ENCODE data around the gene SLC34A1. TPM values are rescaled to one million over a fixed set of nuclear protein-coding genes. Genes with fewer than 3 reads are reported as not detected.

The SLC34A1 gene
- total RNA-seq, 1 donor from 2014 or later, result not detected

GRCh38 chr5:177399997-177400868 is 16.0 kb downstream of the SLC34A1 start, which contains the start of gene PFN3:
Gene PFN3 (minus strand): TSS chr5:177400661. CDS start chr5:177400576, 85 bp downstream.
- peak; percentile 79 for TF ChIP-seq EZH2 (IDR thresholded peaks at IDR 0.05; ENCODE audit: insufficient read depth, low read length)
- no peak for TF ChIP-seq CTCF (IDR thresholded peaks at IDR 0.05; ENCODE audit: insufficient read depth, low read depth, low read length)
- Histone ChIP-seq H3K4me1 (ENCODE audit: insufficient read depth, low read length) (peaks cover 30% of the 10 kb centered on the region), H3K27ac (ENCODE audit: low read depth, low read length) (no peak within 1 kb of the TSS), H3K4me2 (ENCODE audit: low read length) (peak within 1 kb of the TSS; percentile 45), H3K27me3 (ENCODE audit: insufficient read depth, low read length) (peaks cover 44% of the 10 kb centered on the region), H2AFZ (ENCODE audit: low read depth, low read length) (peak within 1 kb of the TSS; percentile 55), H3K9me3 (ENCODE audit: insufficient read depth, low read depth, low read length) (no peaks in the 10 kb centered on the region), H3K36me3 (ENCODE audit: insufficient read depth, low read length) (no peaks in the 10 kb centered on the region), H3K9ac (ENCODE audit: low read length) (no peak within 1 kb of the TSS), H3K4me3 (ENCODE audit: insufficient read depth, low read depth, low read length) (no peak within 1 kb of the TSS), H3K79me2 (ENCODE audit: insufficient read depth, low read length) (no peaks in the 10 kb centered on the region), H4K20me1 (ENCODE audit: insufficient read depth, low read length) (no peaks in the 10 kb centered on the region)
- Mint-ChIP-seq H3K9me3 (ENCODE audit: unreplicated experiment) (no peaks in the 10 kb centered on the region), H3K4me1 (ENCODE audit: low read depth, unreplicated experiment) (no peaks in the 10 kb centered on the region), H3K27me3 (ENCODE audit: low read depth, unreplicated experiment) (peaks cover 43% of the 10 kb centered on the region), H3K27ac (ENCODE audit: unreplicated experiment) (no peak within 1 kb of the TSS), H3K4me3 (ENCODE audit: unreplicated experiment) (no peak within 1 kb of the TSS), H3K36me3 (ENCODE audit: low read depth, unreplicated experiment) (no peaks in the 10 kb centered on the region)
- FAIRE-seq (no peak), DNase-seq (ENCODE audit: low read depth) (no peak)

DNA sequence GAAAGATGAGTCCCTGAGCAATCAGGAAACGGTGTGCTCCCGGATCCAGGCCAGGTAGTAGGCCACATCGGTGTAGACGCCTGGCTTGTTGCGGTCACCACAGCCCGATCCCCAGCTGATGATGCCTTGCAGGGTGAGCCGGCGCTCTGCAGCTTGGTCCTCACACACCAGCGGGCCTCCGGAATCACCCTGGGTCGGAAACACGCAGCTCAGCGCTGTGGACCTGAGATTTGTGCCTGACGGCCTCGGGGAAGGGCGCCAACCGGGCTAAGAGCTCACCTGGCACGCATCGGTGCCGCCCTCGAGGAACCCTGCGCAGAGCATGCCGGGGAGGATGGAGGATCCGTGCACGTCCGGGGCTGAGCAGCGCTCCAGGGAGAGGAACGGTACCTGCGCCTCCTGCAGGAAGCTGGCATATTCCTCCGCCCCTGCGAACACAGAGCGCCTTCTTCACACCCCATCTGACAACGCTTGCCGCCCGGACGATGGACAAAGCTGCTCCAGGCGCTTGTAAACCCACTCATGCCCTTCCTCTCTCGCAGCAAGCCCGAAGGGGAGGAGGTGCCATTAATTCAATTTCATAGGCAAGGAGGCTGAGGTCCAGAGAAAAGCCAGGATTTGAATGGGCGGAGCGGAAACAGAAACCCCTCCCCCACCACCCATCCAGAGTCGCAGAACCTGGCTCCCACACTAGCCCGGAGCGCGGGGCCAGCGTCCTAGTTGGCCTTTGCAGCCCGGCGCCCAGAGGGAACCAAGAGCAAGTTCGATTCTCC is 18.2 kb downstream of the SLC34A1 start:
- Histone ChIP-seq H3K79me2 (ENCODE audit: insufficient read depth, low read length) (no peaks in the 10 kb centered on the region), H3K27ac (ENCODE audit: low read depth, low read length) (no peak overlapping the region), H2AFZ (ENCODE audit: low read depth, low read length) (peak overlapping the region; percentile 62), H3K27me3 (ENCODE audit: insufficient read depth, low read length) (peaks cover 38% of the 10 kb centered on the region), H3K36me3 (ENCODE audit: insufficient read depth, low read length) (no peaks in the 10 kb centered on the region), H3K4me1 (ENCODE audit: insufficient read depth, low read length) (peaks cover 30% of the 10 kb centered on the region), H3K4me3 (ENCODE audit: insufficient read depth, low read depth, low read length) (peak overlapping the region; percentile 56), H3K4me2 (ENCODE audit: low read length) (peak overlapping the region; percentile 99), H4K20me1 (ENCODE audit: insufficient read depth, low read length) (no peaks in the 10 kb centered on the region), H3K9me3 (ENCODE audit: insufficient read depth, low read depth, low read length) (no peaks in the 10 kb centered on the region), H3K9ac (ENCODE audit: low read length) (no peak overlapping the region)
- no peaks in the 10 kb centered on the region for H3K36me3 Mint-ChIP-seq (ENCODE audit: low read depth, unreplicated experiment)
- H3K27me3 Mint-ChIP-seq (ENCODE audit: low read depth, unreplicated experiment), result peaks cover 53% of the 10 kb centered on the region
- H3K27ac Mint-ChIP-seq (ENCODE audit: unreplicated experiment), result peak overlapping the region; percentile 75
- TF ChIP-seq EZH2 (IDR thresholded peaks at IDR 0.05; ENCODE audit: insufficient read depth, low read length) (peak; percentile 59), CTCF (IDR thresholded peaks at IDR 0.05; ENCODE audit: insufficient read depth, low read depth, low read length) (peak; percentile 27)
- no peaks in the 10 kb centered on the region for H3K9me3 Mint-ChIP-seq (ENCODE audit: unreplicated experiment)
- no peak for FAIRE-seq
- no peaks in the 10 kb centered on the region for H3K4me1 Mint-ChIP-seq (ENCODE audit: low read depth, unreplicated experiment)
- peak; percentile 42 for DNase-seq (ENCODE audit: low read depth)
- peak overlapping the region; percentile 84 for H3K4me3 Mint-ChIP-seq (ENCODE audit: unreplicated experiment)

All from astrocyte (in vitro differentiated cells and primary cell).